Ovary (tissue), 3 donors: Measurements from ENCODE around the gene MFF.

Experiments
- POLR2A ChIP-seq: fragments of 450-650 bp; IDR thresholded peaks from one replicate; pipeline ENCODE4 v1.6.1; 2017; ENCODE audit warnings: antibody characterized with exemption, mild to moderate bottlenecking, moderate library complexity
- TF ChIP-seq, protein P1 (sequence below), 3 donors: fragments of 450-650 bp in 2 of 3; fragments of 200-600 bp in 1 of 3; IDR thresholded peaks; one replicate each; pipeline versions ENCODE4 v1.5.1 to v1.8.0; 2016 to 2022; ENCODE audit warnings: antibody characterized with exemption in 3 of 3, mild to moderate bottlenecking in 1 of 3
- donor health status: DM: no; HTN: no; CAD: no.

DNA sequence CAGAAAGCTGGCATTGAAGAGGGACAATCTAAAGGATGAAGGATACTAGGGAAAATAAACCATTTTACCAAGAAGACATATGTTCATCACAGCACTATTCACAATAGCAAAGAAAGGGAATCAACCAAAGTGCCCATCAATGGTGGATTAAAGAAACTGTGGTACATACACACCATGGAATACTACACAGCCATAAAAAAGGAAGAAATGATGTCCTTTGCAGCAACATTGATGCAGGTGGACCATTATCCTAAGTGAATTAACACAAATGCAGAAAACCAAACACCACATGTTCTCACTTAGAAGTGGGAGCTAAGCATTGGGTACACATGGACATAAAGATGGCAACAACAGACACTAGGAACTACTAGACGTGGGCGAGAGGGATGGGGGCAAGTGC, 7.2 kb upstream of the MFF start:
- TF ChIP-seq, protein P1, sequence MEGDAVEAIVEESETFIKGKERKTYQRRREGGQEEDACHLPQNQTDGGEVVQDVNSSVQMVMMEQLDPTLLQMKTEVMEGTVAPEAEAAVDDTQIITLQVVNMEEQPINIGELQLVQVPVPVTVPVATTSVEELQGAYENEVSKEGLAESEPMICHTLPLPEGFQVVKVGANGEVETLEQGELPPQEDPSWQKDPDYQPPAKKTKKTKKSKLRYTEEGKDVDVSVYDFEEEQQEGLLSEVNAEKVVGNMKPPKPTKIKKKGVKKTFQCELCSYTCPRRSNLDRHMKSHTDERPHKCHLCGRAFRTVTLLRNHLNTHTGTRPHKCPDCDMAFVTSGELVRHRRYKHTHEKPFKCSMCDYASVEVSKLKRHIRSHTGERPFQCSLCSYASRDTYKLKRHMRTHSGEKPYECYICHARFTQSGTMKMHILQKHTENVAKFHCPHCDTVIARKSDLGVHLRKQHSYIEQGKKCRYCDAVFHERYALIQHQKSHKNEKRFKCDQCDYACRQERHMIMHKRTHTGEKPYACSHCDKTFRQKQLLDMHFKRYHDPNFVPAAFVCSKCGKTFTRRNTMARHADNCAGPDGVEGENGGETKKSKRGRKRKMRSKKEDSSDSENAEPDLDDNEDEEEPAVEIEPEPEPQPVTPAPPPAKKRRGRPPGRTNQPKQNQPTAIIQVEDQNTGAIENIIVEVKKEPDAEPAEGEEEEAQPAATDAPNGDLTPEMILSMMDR (IDR thresholded peaks at IDR 0.05): no peak
- no peak for TF ChIP-seq POLR2A
